Activated B cell treated with CpG ODN at 0.5 μM for 24 hours (primary cell): ENCODE results near the gene ZNF862. TPM values are rescaled to one million over a fixed set of nuclear protein-coding genes. Genes with fewer than 3 reads are reported as not detected.
A peak's percentile ranks its signal among the peaks of the same experiment; 100 is the strongest.

Experiments used
- ATAC-seq: fragments of 200-7000 bp; cut with Tn5 transposase; one replicate; pipeline ENCODE4 v1.10.0; 2021; ENCODE audit warnings: low read depth, mild to moderate bottlenecking, moderate library complexity
- CTCF ChIA-PET: fragments of 350-600 bp; sonication (Branson Sonifier 250); formaldehyde crosslinking; loops from one replicate; lab custom pipeline; 2021; ENCODE audit warnings: antibody characterized with exemption; lab: Charles Lee
- POLR2A ChIA-PET: fragments of 350-600 bp; sonication (Branson Sonifier 250); formaldehyde crosslinking; loops from one replicate; lab custom pipeline; 2021; ENCODE audit warnings: antibody characterized with exemption; lab: Charles Lee
- DNase-seq: peaks from one replicate; pipeline ENCODE4 v3.0.0; 2022
- H3K27ac Mint-ChIP-seq: one replicate; pipeline ENCODE4 v1.8.0; 2020; ENCODE audit warnings: mixed read lengths
- H3K27me3 Mint-ChIP-seq: one replicate; pipeline ENCODE4 v1.8.0; 2021; ENCODE audit warnings: mixed read lengths
- H3K36me3 Mint-ChIP-seq: one replicate; pipeline ENCODE4 v1.8.0; 2021; ENCODE audit warnings: low read depth, mixed read lengths
- H3K4me1 Mint-ChIP-seq: one replicate; pipeline ENCODE4 v1.8.0; 2021; ENCODE audit warnings: mixed read lengths
- H3K4me3 Mint-ChIP-seq: one replicate; pipeline ENCODE4 v1.8.0; 2020; ENCODE audit warnings: mild to moderate bottlenecking, mixed read lengths
- H3K9me3 Mint-ChIP-seq: one replicate; pipeline ENCODE4 v1.8.0; 2020; ENCODE audit warnings: mixed read lengths
- intact Hi-C: fragments of 100-400 bp; cut with micrococcal nuclease; formaldehyde crosslinking; loops from one replicate; pipeline ENCODE4 v1.15.1; 2024
- total RNA-seq: library from RNA; stranded (reverse); gene quantifications from 2 replicates; pipeline ENCODE4 v1.2.3, GENCODE V29; 2022
- TF ChIP-seq, protein P1 (sequence below): fragments of 200-600 bp; IDR thresholded peaks from one replicate; pipeline ENCODE4 v1.8.0; 2022; ENCODE audit warnings: antibody characterized with exemption, mild to moderate bottlenecking

ZNF862 gene
- total RNA-seq, 1 donor from 2014 or later, result 17.6 TPM

DNA sequence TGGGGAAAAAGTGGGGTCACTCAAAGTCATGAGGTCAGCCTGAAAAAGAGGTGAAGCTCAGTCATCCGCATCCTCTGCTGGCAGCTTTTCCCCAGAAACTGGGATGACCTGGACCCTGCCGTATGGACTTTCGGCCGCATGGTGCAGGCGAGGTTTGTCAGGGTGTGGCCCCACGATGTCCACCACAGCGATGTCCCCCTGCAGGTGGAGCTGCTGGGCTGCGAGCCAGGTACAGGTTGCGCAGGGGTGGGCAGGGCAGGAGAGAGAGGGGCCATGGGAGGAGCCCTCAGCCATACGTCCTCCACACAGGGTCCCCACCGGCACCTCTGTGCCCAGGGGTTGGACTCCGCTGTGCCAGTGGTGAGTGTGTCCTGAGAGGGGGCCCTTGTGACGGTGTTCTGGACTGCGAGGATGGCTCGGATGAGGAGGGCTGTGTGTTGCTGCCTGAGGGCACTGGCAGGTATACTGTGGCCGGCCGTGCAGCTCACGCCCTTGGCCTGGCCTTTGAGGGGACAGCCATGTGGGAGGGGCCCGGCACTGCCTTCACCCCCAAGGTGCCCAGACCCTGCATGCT is 41.8 kb upstream of the ZNF862 start:
- Mint-ChIP-seq H3K27me3 (peaks cover 5% of the 10 kb centered on the region), H3K27ac (no peak overlapping the region), H3K9me3 (no peaks in the 10 kb centered on the region), H3K4me1 (no peaks in the 10 kb centered on the region), H3K4me3 (no peak overlapping the region), H3K36me3 (no peaks in the 10 kb centered on the region)
- TF ChIP-seq, protein P1, sequence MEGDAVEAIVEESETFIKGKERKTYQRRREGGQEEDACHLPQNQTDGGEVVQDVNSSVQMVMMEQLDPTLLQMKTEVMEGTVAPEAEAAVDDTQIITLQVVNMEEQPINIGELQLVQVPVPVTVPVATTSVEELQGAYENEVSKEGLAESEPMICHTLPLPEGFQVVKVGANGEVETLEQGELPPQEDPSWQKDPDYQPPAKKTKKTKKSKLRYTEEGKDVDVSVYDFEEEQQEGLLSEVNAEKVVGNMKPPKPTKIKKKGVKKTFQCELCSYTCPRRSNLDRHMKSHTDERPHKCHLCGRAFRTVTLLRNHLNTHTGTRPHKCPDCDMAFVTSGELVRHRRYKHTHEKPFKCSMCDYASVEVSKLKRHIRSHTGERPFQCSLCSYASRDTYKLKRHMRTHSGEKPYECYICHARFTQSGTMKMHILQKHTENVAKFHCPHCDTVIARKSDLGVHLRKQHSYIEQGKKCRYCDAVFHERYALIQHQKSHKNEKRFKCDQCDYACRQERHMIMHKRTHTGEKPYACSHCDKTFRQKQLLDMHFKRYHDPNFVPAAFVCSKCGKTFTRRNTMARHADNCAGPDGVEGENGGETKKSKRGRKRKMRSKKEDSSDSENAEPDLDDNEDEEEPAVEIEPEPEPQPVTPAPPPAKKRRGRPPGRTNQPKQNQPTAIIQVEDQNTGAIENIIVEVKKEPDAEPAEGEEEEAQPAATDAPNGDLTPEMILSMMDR, result no peak
- no peak for DNase-seq
- CTCF ChIA-PET, result no interaction called here
- intact Hi-C loops, result no loop called here
- POLR2A ChIA-PET, result no interaction called here
- ATAC-seq, result no peak

DNA sequence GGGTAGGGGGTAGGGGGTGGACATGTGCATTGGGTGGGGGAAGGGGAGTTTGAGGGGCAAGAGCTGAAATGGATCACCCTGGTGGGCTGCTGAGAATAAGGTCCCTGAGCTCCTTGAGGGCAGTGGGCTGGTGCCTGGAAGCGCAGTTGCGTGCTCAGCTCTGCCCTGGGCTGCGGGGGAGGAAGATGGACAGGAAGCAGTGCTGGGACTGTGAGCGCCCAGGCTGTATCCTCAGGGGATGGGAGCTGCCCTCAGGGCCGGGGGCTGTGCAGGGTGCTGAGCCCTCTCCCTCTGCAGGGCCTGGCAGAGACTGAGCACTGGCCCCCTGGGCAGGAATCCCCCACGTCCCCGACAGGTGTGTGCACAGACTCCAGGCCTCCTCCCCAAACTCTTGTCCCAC is 40.4 kb upstream of the ZNF862 start:
- no peak overlapping the region for H3K4me3 Mint-ChIP-seq
- DNase-seq (no peak), ATAC-seq (no peak)
- no peaks in the 10 kb centered on the region for H3K36me3 Mint-ChIP-seq
- intact Hi-C loops, result no loop called here
- ChIA-PET CTCF (interaction anchor here (1.0 kb wide), 1 partner anchor 9 kb away, joined by 3 read pairs; no protein-coding TSS in a partner anchor), POLR2A (no interaction called here)
- no peak overlapping the region for H3K27ac Mint-ChIP-seq
- TF ChIP-seq, protein P1, result no peak
- H3K4me1 Mint-ChIP-seq, result no peaks in the 10 kb centered on the region
- H3K27me3 Mint-ChIP-seq, result peaks cover 2% of the 10 kb centered on the region
- H3K9me3 Mint-ChIP-seq, result no peaks in the 10 kb centered on the region

DNA sequence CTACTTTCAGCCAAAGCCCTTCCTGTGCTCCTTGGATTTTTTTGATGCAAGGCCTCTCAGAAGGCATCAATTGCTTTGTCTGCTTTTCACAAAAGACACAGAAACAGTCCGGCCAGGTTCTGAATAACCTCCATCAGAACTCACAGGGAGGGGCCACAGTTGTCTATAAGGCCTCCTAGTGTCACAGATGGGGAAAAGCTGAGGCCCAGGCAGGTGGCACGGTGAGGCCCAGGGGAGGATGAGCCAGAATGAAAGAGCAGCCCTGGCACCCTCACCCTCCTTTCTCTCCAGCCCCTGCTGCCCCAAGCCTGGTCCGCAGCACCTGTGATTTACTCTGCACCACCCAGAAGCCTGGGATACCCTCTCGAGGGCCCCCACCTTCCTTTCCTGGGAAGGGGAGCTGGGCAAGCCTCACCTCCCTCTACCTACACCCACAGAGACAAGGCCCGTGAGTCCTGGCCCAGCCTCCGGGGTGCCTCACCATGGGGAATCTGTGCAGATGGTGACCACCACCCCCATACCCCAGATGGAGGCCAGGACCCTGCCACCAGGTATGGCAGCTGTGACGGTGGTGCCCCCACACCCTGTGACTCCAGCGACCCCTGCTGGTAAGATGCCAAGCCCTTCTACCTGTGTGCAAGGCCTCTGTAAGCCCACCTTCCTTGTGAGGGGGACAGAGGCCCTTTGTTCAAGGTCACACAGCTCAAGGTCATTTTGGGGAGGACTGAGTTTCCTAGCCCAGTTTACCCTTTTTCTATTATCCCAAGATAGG is 38.6 kb upstream of the ZNF862 start:
- CTCF ChIA-PET, result interaction anchor here (1.1 to 2.1 kb wide), 2 partner anchors 9 to 137 kb away, joined by 4 to 8 read pairs; no protein-coding TSS in a partner anchor
- no peaks in the 10 kb centered on the region for H3K9me3 Mint-ChIP-seq
- peaks cover 2% of the 10 kb centered on the region for H3K27me3 Mint-ChIP-seq
- no peaks in the 10 kb centered on the region for H3K36me3 Mint-ChIP-seq
- H3K4me3 Mint-ChIP-seq, result no peak overlapping the region
- TF ChIP-seq, protein P1, result no peak
- DNase-seq (peak; percentile 28), ATAC-seq (peak; percentile 25)
- POLR2A ChIA-PET, result no interaction called here
- intact Hi-C loops, result no loop called here
- no peaks in the 10 kb centered on the region for H3K4me1 Mint-ChIP-seq
- H3K27ac Mint-ChIP-seq, result no peak overlapping the region

DNA sequence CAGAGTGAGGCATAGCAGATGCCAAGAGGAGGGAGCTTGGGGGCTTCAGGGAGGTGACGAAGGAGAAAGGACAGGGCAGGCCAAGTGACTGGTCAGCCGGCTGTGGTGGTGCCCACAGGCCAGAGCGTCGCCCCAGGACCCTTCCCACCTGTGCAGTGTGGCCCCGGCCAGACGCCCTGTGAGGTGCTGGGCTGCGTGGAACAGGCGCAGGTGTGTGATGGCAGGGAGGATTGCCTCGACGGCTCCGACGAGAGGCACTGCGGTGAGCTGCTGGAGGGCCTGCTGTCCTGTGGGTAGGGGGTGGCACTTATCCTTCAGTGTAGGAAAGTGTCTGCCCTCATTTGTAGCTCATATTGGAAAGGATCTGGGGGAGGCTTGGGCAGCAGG is 38.0 kb upstream of the ZNF862 start:
- ATAC-seq (no peak), DNase-seq (no peak)
- TF ChIP-seq, protein P1, result no peak
- no peak overlapping the region for H3K4me3 Mint-ChIP-seq
- H3K9me3 Mint-ChIP-seq, result no peaks in the 10 kb centered on the region
- H3K27me3 Mint-ChIP-seq, result no peaks in the 10 kb centered on the region
- H3K4me1 Mint-ChIP-seq, result no peaks in the 10 kb centered on the region
- no peak overlapping the region for H3K27ac Mint-ChIP-seq
- H3K36me3 Mint-ChIP-seq, result no peaks in the 10 kb centered on the region
- intact Hi-C loops, result no loop called here
- POLR2A ChIA-PET, result no interaction called here
- CTCF ChIA-PET, result interaction anchor here (1.1 to 2.1 kb wide), 2 partner anchors 10 to 138 kb away, joined by 4 to 8 read pairs; no protein-coding TSS in a partner anchor

DNA sequence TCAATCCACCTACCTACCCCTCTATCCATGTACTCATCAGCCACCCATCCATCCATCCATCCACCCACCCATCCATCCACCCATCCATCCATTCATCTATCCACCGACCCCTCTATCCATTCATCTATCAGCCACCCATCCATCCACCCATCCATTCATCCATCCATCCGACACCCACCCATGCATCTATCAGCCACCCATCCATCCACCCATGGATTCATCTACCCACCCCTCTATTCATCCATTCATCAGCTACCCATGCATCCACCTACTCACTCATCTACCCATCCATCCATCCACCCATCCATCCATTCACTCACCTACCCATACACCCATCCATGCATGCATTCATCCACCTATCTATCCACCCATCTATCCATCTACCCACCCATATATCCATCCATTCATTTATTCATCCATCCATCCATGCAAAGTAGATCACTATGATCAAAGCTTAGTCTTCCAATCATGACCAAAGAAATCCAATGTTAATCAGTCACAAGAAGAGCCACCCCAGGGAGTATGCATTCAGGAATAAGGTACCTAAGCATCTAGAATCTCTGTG is 37.1 kb upstream of the ZNF862 start:
- Mint-ChIP-seq H3K27me3 (no peaks in the 10 kb centered on the region), H3K4me3 (no peak overlapping the region), H3K4me1 (no peaks in the 10 kb centered on the region), H3K27ac (no peak overlapping the region), H3K9me3 (no peaks in the 10 kb centered on the region), H3K36me3 (no peaks in the 10 kb centered on the region)
- TF ChIP-seq, protein P1, result no peak
- DNase-seq (no peak), ATAC-seq (no peak)
- ChIA-PET POLR2A (no interaction called here), CTCF (no interaction called here)
- intact Hi-C loops, result no loop called here
